Measurements from ENCODE around the gene NAGLU. TPM values are rescaled to one million over a fixed set of nuclear protein-coding genes. Genes with fewer than 3 reads are reported as not detected.
"Not testable (repeated sequence)": the region's sequence is repeated elsewhere in the genome, so short reads cannot be mapped to it uniquely, and the experiment has no call there.

Gene NAGLU
- total and polyA plus RNA-seq, 11 donors = 8.4 to 22.0 (median 12.5) TPM

- Histone ChIP-seq H3K9me3 (no peaks in the 10 kb centered on the region), H3K27me3 (no peaks in the 10 kb centered on the region), H3K36me3 (peaks cover 0 to 67% (median 50%) of the 10 kb centered on the region in 9 donors), H3K4me1 (peaks cover 4 to 20% (median 9%) of the 10 kb centered on the region in 12 donors), H3K27ac (no peak overlapping the region), H3K4me3 (no peak overlapping the region)
- 78 to 89% (median 82%) methylated on average over 17 of the region's 17 CpGs for WGBS, 4 donors
- TF ChIP-seq, protein P1, sequence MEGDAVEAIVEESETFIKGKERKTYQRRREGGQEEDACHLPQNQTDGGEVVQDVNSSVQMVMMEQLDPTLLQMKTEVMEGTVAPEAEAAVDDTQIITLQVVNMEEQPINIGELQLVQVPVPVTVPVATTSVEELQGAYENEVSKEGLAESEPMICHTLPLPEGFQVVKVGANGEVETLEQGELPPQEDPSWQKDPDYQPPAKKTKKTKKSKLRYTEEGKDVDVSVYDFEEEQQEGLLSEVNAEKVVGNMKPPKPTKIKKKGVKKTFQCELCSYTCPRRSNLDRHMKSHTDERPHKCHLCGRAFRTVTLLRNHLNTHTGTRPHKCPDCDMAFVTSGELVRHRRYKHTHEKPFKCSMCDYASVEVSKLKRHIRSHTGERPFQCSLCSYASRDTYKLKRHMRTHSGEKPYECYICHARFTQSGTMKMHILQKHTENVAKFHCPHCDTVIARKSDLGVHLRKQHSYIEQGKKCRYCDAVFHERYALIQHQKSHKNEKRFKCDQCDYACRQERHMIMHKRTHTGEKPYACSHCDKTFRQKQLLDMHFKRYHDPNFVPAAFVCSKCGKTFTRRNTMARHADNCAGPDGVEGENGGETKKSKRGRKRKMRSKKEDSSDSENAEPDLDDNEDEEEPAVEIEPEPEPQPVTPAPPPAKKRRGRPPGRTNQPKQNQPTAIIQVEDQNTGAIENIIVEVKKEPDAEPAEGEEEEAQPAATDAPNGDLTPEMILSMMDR (IDR thresholded peaks at IDR 0.05) = no peak
- TF ChIP-seq POLR2A (IDR thresholded peaks at IDR 0.05) = no peak
- DNase-seq (no peak), ATAC-seq (no peak)
- intact Hi-C loops (cut with DNase I) = no loop called here
Measured at GRCh38 chr17:42541041-42541833, 5.2 kb downstream of the NAGLU start.

DNA sequence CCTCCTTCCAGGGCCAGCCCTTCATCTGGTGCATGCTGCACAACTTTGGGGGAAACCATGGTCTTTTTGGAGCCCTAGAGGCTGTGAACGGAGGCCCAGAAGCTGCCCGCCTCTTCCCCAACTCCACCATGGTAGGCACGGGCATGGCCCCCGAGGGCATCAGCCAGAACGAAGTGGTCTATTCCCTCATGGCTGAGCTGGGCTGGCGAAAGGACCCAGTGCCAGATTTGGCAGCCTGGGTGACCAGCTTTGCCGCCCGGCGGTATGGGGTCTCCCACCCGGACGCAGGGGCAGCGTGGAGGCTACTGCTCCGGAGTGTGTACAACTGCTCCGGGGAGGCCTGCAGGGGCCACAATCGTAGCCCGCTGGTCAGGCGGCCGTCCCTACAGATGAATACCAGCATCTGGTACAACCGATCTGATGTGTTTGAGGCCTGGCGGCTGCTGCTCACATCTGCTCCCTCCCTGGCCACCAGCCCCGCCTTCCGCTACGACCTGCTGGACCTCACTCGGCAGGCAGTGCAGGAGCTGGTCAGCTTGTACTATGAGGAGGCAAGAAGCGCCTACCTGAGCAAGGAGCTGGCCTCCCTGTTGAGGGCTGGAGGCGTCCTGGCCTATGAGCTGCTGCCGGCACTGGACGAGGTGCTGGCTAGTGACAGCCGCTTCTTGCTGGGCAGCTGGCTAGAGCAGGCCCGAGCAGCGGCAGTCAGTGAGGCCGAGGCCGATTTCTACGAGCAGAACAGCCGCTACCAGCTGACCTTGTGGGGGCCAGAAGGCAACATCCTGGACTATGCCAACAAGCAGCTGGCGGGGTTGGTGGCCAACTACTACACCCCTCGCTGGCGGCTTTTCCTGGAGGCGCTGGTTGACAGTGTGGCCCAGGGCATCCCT lies 7.4 kb downstream of the NAGLU start:
- Histone ChIP-seq H3K9me3 (no peaks in the 10 kb centered on the region), H3K36me3 (peaks cover 0 to 63% (median 49%) of the 10 kb centered on the region in 9 donors), H3K4me1 (peaks cover 0 to 19% (median 9%) of the 10 kb centered on the region in 12 donors), H3K27me3 (peaks cover 0 to 3% (median 0%) of the 10 kb centered on the region in 9 donors), H3K27ac (no peak overlapping the region), H3K4me3 (no peak overlapping the region)
- no peak for DNase-seq
- WGBS, 4 donors = 89 to 93% (median 93%) methylated on average over 13 to 39 of the region's 39 CpGs
- ATAC-seq = no peak
- intact Hi-C loops (cut with DNase I) = no loop called here
- TF ChIP-seq, protein P1 (IDR thresholded peaks at IDR 0.05) = no peak
- no peak for TF ChIP-seq POLR2A (IDR thresholded peaks at IDR 0.05)

DNA sequence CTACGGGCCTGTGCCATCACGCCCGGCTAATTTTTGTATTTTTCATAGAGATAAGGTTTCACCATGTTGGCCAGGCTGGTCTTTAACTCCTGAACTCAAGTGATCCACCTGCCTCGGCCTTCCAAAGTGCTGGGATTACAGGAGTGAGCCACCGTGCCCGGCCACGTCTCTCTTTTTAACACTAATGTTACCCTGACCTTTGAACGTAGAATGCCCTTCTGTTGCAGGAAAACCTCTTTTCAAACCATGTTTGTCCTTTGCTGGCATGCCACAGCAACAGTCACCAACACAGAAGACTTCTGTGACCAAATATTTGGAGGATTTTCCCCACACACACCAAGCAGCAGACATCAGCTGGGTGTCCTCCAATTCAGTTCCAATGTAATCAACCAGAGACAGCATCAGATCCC lies 8.8 kb downstream of the NAGLU start:
- WGBS, 4 donors = 75 to 83% (median 81%) methylated on average over 8 of the region's 8 CpGs
- H3K27ac ChIP-seq = no peak overlapping the region
- intact Hi-C loops (cut with DNase I) = no loop called here
- TF ChIP-seq POLR2A (IDR thresholded peaks at IDR 0.05) = no peak
- TF ChIP-seq, protein P1 (IDR thresholded peaks at IDR 0.05) = no peak
- no peak overlapping the region for H3K4me3 ChIP-seq
- no peaks in the 10 kb centered on the region for H3K9me3 ChIP-seq
- ATAC-seq (no peak), DNase-seq (no peak)
- H3K36me3 ChIP-seq = peaks cover 0 to 49% (median 37%) of the 10 kb centered on the region in 9 donors
- H3K4me1 ChIP-seq = peaks cover 0 to 23% (median 11%) of the 10 kb centered on the region in 12 donors
- peaks cover 0 to 4% (median 0%) of the 10 kb centered on the region in 9 donors for H3K27me3 ChIP-seq

DNA sequence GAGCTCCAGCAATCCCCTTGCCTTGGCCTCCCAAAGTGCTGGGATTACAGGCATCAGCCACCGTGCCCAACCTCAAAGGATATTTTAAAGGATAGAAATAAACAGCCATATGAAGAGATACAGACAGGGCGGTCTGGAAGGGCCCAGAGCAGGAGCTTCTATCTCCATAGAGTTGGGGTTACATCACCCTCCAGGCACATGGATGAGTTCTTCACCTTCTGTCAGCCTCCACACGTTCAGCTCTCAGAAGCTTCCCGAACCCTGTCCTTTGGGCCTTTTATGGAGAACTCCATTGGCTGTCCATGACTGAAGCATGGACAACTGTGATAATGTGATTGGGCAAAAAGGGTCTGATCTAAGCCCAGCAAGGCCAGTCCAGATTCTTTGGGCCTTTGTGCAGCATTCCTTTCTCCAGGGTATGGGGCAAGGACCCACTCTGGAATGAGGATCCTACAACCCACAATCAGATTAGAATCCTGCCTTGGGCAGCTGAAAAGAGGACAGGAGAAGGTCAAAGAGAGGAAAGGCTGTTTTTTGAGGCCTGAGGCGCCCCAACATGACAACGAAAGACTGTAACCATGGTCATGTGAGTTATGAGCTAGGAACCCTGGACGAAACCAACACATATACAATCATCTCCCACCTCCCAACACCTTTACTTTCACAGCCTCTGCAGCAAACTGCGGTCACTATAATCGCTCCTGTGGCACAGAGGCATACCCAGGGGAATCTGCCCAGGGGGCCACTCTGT lies 9.9 kb downstream of the NAGLU start:
- H3K27me3 ChIP-seq; H3K9me3 ChIP-seq; H3K4me3 ChIP-seq; H3K27ac ChIP-seq; DNase-seq; intact Hi-C loops (cut with DNase I); ATAC-seq: not testable (repeated sequence)
- H3K36me3 ChIP-seq = peaks cover 0 to 40% (median 32%) of the 10 kb centered on the region in 9 donors
- H3K4me1 ChIP-seq = peaks cover 0 to 23% (median 11%) of the 10 kb centered on the region in 12 donors
- 89 to 92% (median 91%) methylated on average over 9 of the region's 9 CpGs for WGBS, 4 donors

Data from heart left ventricle (tissue), 16 donors.